Testis (tissue), 3 donors: ENCODE measurements around the gene PORCN. TPM values are rescaled to one million over a fixed set of nuclear protein-coding genes. Genes with fewer than 3 reads are reported as not detected.

Experiments used
- DNase-seq: peaks from one replicate; pipeline ENCODE4 v3.0.0-alpha.2; 2019
- H3K27ac ChIP-seq, 2 donors: fragments of 200-600 bp; sonication (generic); one replicate each; pipeline ENCODE4 v1.5.1; 2019
- H3K27me3 ChIP-seq: fragments of 200-600 bp; sonication (generic); one replicate; pipeline ENCODE4 v1.5.1; 2019
- H3K36me3 ChIP-seq: fragments of 200-600 bp; sonication (generic); one replicate; pipeline ENCODE4 v1.5.1; 2017; ENCODE audit warnings: low read depth; ENCODE audit errors: missing control alignments
- H3K4me1 ChIP-seq: fragments of 200-600 bp; sonication (generic); one replicate; pipeline ENCODE4 v1.5.1; 2019
- H3K4me3 ChIP-seq, 2 donors: fragments of 200-600 bp; sonication (generic); one replicate each; pipeline ENCODE4 v1.5.1; 2017 to 2019
- H3K9me3 ChIP-seq: fragments of 200-600 bp; sonication (generic); one replicate; pipeline ENCODE4 v1.5.1; 2017
- POLR2A ChIP-seq: fragments of 450-650 bp; IDR thresholded peaks from one replicate; pipeline ENCODE4 v1.6.1; 2017; ENCODE audit warnings: antibody characterized with exemption, mild to moderate bottlenecking, moderate library complexity
- WGBS, 2 donors: methylation state at CpG; one replicate each; pipeline ENCODE4 v1.1.5; 2018; 5-methylcytosine and 5-hydroxymethylcytosine counted together
- intact Hi-C: fragments of 100-400 bp; cut with DNase I; formaldehyde crosslinking; loops from one replicate; pipeline ENCODE4 v1.15.1; 2023; ENCODE audit warnings: low total_unique reads
- polyA plus RNA-seq: library from polyadenylated mRNA; stranded (reverse); fragments of 350-450 nt; fragmentation: Illumina TruSeq; extraction: RNeasy Lipid Tissue Mini Kit (QIAGEN cat#74804); gene quantifications from one replicate; pipeline ENCODE4 v1.2.3, GENCODE V29; 2014; ENCODE audit warnings: low read depth, low replicate concordance; ENCODE audit not compliant: insufficient read depth
- total RNA-seq, 2 donors: library from RNA; depleted of rRNA; stranded (reverse); fragments of >200 nt; gene quantifications; one replicate each; pipeline ENCODE4 v1.2.3, GENCODE V29; 2016
- TF ChIP-seq, protein P1 (sequence below), 3 experiments: fragments of 450-650 bp in 2 of 3; fragments of 200-600 bp in 1 of 3; sonication (generic) in 1 of 3; IDR thresholded peaks; one replicate each; pipeline ENCODE4 v1.5.1; 2016 to 2019; ENCODE audit warnings: antibody characterized with exemption in 3 of 3, mild to moderate bottlenecking in 2 of 3, moderate library complexity in 1 of 3

Gene PORCN
- total and polyA plus RNA-seq, 3 donors from 2014 or later, result 25.0 to 110 (median 58.7) TPM

DNA sequence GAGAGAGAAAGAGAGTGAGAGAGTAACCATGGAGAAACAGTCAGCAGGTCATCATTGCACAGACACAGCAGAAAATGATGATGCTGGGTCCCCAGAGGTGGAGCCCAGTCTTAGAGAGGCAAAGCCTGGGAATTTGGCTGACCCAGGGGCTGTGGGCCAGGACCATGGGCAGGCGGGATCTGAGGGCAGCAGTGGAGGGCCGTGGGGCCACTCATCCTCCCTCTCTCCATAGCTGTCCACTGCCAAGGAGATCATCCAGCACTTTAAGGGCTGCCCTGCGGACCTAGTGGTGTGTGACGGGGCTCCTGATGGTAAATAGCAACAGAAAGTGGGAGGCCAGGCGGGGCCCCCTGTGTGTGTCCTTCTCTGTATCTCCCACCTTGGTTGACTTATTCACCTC is 30.0 kb upstream of the PORCN start:
- 77 to 88% methylated on average over 5 of the region's 5 CpGs for WGBS, 2 donors
- H3K36me3 ChIP-seq, result no peaks in the 10 kb centered on the region

DNA sequence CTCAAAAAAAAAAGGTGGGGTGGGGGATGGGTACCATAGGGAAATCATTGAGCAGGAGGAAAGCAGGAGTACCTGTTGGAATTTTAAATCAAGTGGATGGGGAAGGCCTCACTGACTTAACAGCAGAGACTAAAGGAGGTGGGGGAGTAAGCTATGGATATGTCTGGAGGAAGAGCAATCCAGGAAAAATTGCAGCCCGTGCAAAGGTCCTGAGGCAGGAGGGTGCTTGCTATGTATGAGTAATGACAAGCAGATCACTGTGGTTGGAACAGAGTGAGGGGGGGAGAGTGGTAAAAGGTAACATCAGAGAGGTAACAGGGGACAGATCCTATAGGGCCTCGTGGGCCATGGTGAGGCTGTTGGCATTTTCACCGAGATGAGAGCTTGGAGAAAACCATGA is 28.6 kb upstream of the PORCN start:
- intact Hi-C loops, result no loop called here
- 82 to 90% methylated on average over 3 of the region's 3 CpGs for WGBS, 2 donors
- H3K4me1 ChIP-seq, result no peaks in the 10 kb centered on the region
- DNase-seq, result no peak
- H3K9me3 ChIP-seq, result no peaks in the 10 kb centered on the region
- no peak overlapping the region for H3K27ac ChIP-seq
- no peaks in the 10 kb centered on the region for H3K36me3 ChIP-seq
- no peaks in the 10 kb centered on the region for H3K27me3 ChIP-seq
- TF ChIP-seq, protein P1, sequence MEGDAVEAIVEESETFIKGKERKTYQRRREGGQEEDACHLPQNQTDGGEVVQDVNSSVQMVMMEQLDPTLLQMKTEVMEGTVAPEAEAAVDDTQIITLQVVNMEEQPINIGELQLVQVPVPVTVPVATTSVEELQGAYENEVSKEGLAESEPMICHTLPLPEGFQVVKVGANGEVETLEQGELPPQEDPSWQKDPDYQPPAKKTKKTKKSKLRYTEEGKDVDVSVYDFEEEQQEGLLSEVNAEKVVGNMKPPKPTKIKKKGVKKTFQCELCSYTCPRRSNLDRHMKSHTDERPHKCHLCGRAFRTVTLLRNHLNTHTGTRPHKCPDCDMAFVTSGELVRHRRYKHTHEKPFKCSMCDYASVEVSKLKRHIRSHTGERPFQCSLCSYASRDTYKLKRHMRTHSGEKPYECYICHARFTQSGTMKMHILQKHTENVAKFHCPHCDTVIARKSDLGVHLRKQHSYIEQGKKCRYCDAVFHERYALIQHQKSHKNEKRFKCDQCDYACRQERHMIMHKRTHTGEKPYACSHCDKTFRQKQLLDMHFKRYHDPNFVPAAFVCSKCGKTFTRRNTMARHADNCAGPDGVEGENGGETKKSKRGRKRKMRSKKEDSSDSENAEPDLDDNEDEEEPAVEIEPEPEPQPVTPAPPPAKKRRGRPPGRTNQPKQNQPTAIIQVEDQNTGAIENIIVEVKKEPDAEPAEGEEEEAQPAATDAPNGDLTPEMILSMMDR (IDR thresholded peaks at IDR 0.05), result no peak
- TF ChIP-seq POLR2A, result no peak
- no peak overlapping the region for H3K4me3 ChIP-seq

More for the DNA sequence above, 30.0 kb upstream of the PORCN start:
- intact Hi-C loops, result no loop called here
- no peak overlapping the region for H3K4me3 ChIP-seq
- TF ChIP-seq, protein P1 (IDR thresholded peaks at IDR 0.05), result no peak
- TF ChIP-seq POLR2A, result no peak
- H3K9me3 ChIP-seq, result no peaks in the 10 kb centered on the region
- H3K27me3 ChIP-seq, result no peaks in the 10 kb centered on the region
- no peak overlapping the region for H3K27ac ChIP-seq
- no peak for DNase-seq
- peaks cover 1% of the 10 kb centered on the region for H3K4me1 ChIP-seq

GRCh38 chrX:48480583-48480982 is 28.2 kb upstream of the PORCN start:
- 94 to 96% methylated on average over 3 of the region's 3 CpGs for whole genome bisulfite sequencing, 2 donors
- Histone ChIP-seq H3K27ac (no peak overlapping the region), H3K9me3 (no peaks in the 10 kb centered on the region), H3K4me3 (no peak overlapping the region), H3K27me3 (no peaks in the 10 kb centered on the region), H3K4me1 (no peaks in the 10 kb centered on the region), H3K36me3 (no peaks in the 10 kb centered on the region)
- no peak for TF ChIP-seq POLR2A
- TF ChIP-seq, protein P1 (IDR thresholded peaks at IDR 0.05), result no peak
- intact Hi-C loops, result no loop called here
- DNase-seq, result no peak

DNA sequence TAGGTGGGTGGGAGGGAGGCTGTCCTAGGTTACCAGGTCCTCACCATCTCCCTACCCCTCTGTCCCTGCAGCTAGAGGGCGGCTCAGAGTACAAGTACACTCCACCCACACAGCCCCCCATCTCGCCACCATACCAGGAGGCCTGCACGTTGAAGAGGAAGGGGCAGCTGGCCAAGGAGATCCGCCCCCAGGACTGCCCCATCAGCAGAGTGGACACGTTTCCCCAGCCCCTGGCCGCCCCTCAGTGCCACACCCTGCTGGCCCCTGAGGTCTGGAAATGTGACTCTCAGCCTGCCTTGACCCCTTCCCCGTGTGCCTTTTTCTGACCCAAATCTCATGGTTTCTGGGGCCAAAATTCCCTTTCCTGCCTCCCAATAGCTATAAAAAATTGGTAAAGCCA is 26.3 kb upstream of the PORCN start:
- Histone ChIP-seq H3K27ac (no peak overlapping the region), H3K9me3 (no peaks in the 10 kb centered on the region), H3K36me3 (no peaks in the 10 kb centered on the region), H3K4me3 (no peak overlapping the region), H3K27me3 (no peaks in the 10 kb centered on the region), H3K4me1 (no peaks in the 10 kb centered on the region)
- WGBS, 2 donors, result 27 to 71% methylated on average over 1 to 3 of the region's 7 CpGs
- DNase-seq, result no peak
- intact Hi-C loops, result no loop called here
- TF ChIP-seq, protein P1 (IDR thresholded peaks at IDR 0.05), result no peak
- no peak for TF ChIP-seq POLR2A

DNA sequence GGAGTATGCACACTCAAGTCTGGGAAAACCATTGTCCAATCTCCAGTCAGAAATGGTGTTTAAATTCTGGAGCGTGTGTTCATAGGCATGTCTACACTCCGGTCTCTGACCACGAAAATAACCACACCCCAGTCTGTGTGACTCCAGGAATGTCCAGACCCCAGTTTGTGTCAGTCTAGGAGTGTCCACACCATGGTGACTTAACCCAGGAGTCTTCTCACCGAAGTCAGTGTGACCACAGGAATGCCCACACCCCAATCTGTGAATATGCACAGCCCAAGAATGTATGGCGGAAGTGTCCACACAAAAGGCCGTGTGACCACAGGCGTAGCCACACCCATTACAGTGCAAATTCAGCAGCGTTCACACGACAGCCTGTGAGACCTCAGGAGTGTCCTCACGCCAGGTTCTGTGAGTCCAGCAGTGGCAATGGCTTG is 21.4 kb upstream of the PORCN start:
- no peaks in the 10 kb centered on the region for H3K4me1 ChIP-seq
- H3K27me3 ChIP-seq, result no peaks in the 10 kb centered on the region
- H3K36me3 ChIP-seq, result no peaks in the 10 kb centered on the region
- WGBS, 2 donors, result 81 to 90% methylated on average over 9 to 10 of the region's 10 CpGs
- H3K4me3 ChIP-seq, result no peak overlapping the region
- no peak overlapping the region for H3K27ac ChIP-seq
- H3K9me3 ChIP-seq, result no peaks in the 10 kb centered on the region
- intact Hi-C loops, result no loop called here
- no peak for DNase-seq
- TF ChIP-seq POLR2A, result no peak
- TF ChIP-seq, protein P1 (IDR thresholded peaks at IDR 0.05), result no peak
